HEK293T (cell line): ENCODE results near the gene PRKACB.

Source experiments
- FOXM1 ChIP-seq: fragments of 450-650 bp; IDR thresholded peaks from 2 replicates; pipeline ENCODE4 v1.6.1; 2017; ENCODE audit warnings: mild to moderate bottlenecking, borderline replicate concordance
- NFRKB ChIP-seq: fragments of 450-650 bp; IDR thresholded peaks from 2 replicates; pipeline ENCODE4 v1.6.1; 2016; ENCODE audit warnings: mild to moderate bottlenecking, moderate library complexity
- SUZ12 ChIP-seq: fragments of 450-650 bp; IDR thresholded peaks from 2 replicates; pipeline ENCODE4 v1.6.1; 2016; ENCODE audit warnings: mild to moderate bottlenecking

- TF ChIP-seq SUZ12 (no peak), NFRKB (no peak), FOXM1 (no peak)
Observed at GRCh38 chr1:84181350-84182005, 37.4 kb downstream of the PRKACB start.
